Measurements from ENCODE around the gene MTARC1.

- TF ChIP-seq YY1 (IDR thresholded peaks at IDR 0.05; ENCODE audit: extremely low read depth, insufficient replicate concordance, low read depth, low read length) (no peak), EZH2phosphoT487 (IDR thresholded peaks at IDR 0.05; ENCODE audit: borderline replicate concordance) (no peak), POLR2A (IDR thresholded peaks at IDR 0.05; ENCODE audit: borderline replicate concordance, extremely low read depth, insufficient read depth, insufficient read length) (no peak), JUND (IDR thresholded peaks at IDR 0.05) (no peak), MAX (IDR thresholded peaks at IDR 0.05) (no peak), SP1 (IDR thresholded peaks at IDR 0.05; ENCODE audit: low read depth) (no peak), EZH2 (IDR thresholded peaks at IDR 0.05) (no peak), ZFX (IDR thresholded peaks at IDR 0.05) (no peak), POLR2AphosphoS5 (IDR thresholded peaks at IDR 0.05; ENCODE audit: low read depth, low read length) (no peak), ZBTB33 (IDR thresholded peaks at IDR 0.05; ENCODE audit: extremely low read depth, insufficient replicate concordance, low read length) (no peak), CEBPB (IDR thresholded peaks at IDR 0.05; ENCODE audit: low read depth) (no peak), FOSL1 (IDR thresholded peaks at IDR 0.05; ENCODE audit: low read depth) (no peak), ATF3 (IDR thresholded peaks at IDR 0.05) (no peak)
- TF ChIP-seq, protein P1, sequence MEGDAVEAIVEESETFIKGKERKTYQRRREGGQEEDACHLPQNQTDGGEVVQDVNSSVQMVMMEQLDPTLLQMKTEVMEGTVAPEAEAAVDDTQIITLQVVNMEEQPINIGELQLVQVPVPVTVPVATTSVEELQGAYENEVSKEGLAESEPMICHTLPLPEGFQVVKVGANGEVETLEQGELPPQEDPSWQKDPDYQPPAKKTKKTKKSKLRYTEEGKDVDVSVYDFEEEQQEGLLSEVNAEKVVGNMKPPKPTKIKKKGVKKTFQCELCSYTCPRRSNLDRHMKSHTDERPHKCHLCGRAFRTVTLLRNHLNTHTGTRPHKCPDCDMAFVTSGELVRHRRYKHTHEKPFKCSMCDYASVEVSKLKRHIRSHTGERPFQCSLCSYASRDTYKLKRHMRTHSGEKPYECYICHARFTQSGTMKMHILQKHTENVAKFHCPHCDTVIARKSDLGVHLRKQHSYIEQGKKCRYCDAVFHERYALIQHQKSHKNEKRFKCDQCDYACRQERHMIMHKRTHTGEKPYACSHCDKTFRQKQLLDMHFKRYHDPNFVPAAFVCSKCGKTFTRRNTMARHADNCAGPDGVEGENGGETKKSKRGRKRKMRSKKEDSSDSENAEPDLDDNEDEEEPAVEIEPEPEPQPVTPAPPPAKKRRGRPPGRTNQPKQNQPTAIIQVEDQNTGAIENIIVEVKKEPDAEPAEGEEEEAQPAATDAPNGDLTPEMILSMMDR (IDR thresholded peaks at IDR 0.05 in 2 of 3, conservative IDR thresholded peaks at IDR 0.05 in 1 of 3; ENCODE audit: borderline replicate concordance in 1 of 3, insufficient read depth in 1 of 3, low read depth in 2 of 3, low read length in 2 of 3): no peak
These were observed 10.5 kb upstream of the MTARC1 start for GRCh38 chr1:220776254-220776653.
